ENCODE measurements around the gene PDCD1LG2. TPM values are rescaled to one million over a fixed set of nuclear protein-coding genes. Genes with fewer than 3 reads are reported as not detected.
"Not testable (repeated sequence)": the region's sequence is repeated elsewhere in the genome, so short reads cannot be mapped to it uniquely, and the experiment has no call there.

Gene PDCD1LG2
- total RNA-seq, 1 donor from 2014 or later, result 8.8 TPM

DNA sequence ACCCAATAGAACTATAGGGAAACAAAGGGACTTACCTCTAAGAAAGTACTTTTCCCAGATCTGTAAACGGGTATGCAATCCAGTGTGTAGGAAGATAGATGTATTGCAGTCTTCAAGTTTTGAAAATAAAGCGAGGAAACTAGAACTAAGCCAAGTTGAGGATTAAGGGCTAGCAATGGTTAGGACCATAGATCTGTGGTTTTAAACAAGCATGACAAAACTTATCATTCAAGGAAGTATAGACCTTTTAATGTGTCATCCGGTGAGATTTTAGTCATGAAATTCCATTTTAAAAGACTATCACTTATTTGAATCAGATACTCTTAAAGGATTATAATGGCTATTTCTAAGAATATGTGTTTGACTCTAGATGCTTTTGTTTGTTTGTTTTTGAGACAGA, 39.5 kb upstream of the PDCD1LG2 start:
- FAIRE-seq, result no peak
- Mint-ChIP-seq H3K9me3 (ENCODE audit: unreplicated experiment) (no peaks in the 10 kb centered on the region), H3K27ac (ENCODE audit: unreplicated experiment) (no peak overlapping the region), H3K4me3 (ENCODE audit: unreplicated experiment) (no peak overlapping the region), H3K4me1 (ENCODE audit: low read depth, unreplicated experiment) (no peaks in the 10 kb centered on the region), H3K36me3 (ENCODE audit: low read depth, unreplicated experiment) (peaks cover 14% of the 10 kb centered on the region), H3K27me3 (ENCODE audit: low read depth, unreplicated experiment) (no peaks in the 10 kb centered on the region)
- H3K27ac ChIP-seq (ENCODE audit: low read depth, low read length), result no peak overlapping the region
- peaks cover 20% of the 10 kb centered on the region for H3K36me3 ChIP-seq (ENCODE audit: insufficient read depth, low read length)
- H3K79me2 ChIP-seq (ENCODE audit: insufficient read depth, low read length), result no peaks in the 10 kb centered on the region
- H3K27me3 ChIP-seq (ENCODE audit: insufficient read depth, low read length), result no peaks in the 10 kb centered on the region
- no peaks in the 10 kb centered on the region for H3K4me1 ChIP-seq (ENCODE audit: insufficient read depth, low read length)
- no peak overlapping the region for H2AFZ ChIP-seq (ENCODE audit: low read depth, low read length)
- no peak overlapping the region for H3K4me3 ChIP-seq (ENCODE audit: insufficient read depth, low read depth, low read length)
- no peak overlapping the region for H3K9ac ChIP-seq (ENCODE audit: low read length)
- no peaks in the 10 kb centered on the region for H3K9me3 ChIP-seq (ENCODE audit: insufficient read depth, low read depth, low read length)
- no peaks in the 10 kb centered on the region for H4K20me1 ChIP-seq (ENCODE audit: insufficient read depth, low read length)
- DNase-seq (ENCODE audit: low read depth), result no peak
- H3K4me2 ChIP-seq (ENCODE audit: low read length), result no peak overlapping the region
- TF ChIP-seq, protein P1, sequence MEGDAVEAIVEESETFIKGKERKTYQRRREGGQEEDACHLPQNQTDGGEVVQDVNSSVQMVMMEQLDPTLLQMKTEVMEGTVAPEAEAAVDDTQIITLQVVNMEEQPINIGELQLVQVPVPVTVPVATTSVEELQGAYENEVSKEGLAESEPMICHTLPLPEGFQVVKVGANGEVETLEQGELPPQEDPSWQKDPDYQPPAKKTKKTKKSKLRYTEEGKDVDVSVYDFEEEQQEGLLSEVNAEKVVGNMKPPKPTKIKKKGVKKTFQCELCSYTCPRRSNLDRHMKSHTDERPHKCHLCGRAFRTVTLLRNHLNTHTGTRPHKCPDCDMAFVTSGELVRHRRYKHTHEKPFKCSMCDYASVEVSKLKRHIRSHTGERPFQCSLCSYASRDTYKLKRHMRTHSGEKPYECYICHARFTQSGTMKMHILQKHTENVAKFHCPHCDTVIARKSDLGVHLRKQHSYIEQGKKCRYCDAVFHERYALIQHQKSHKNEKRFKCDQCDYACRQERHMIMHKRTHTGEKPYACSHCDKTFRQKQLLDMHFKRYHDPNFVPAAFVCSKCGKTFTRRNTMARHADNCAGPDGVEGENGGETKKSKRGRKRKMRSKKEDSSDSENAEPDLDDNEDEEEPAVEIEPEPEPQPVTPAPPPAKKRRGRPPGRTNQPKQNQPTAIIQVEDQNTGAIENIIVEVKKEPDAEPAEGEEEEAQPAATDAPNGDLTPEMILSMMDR (IDR thresholded peaks at IDR 0.05; ENCODE audit: insufficient read depth, low read depth, low read length), result no peak
- no peak for TF ChIP-seq EZH2 (IDR thresholded peaks at IDR 0.05; ENCODE audit: insufficient read depth, low read length)

DNA sequence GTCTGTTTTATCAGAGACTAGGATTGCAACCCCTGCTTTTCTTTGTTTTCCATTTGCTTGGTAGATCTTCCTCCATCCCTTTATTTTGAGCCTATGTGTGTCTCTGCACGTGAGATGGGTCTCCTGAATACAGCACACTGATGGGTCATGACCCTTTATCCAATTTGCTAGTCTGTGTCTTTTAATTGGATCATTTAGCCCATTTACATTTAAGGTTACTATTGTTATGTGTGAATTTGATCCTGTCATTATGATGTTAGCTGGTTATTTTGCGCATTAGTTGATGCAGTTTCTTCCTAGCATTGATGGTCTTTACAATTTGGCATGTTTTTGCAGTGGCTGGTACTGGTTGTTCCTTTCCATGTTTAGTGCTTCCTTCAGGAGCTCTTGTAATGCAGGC, 34.7 kb upstream of the PDCD1LG2 start:
- H3K4me3 Mint-ChIP-seq (ENCODE audit: unreplicated experiment), result not testable (repeated sequence)

DNA sequence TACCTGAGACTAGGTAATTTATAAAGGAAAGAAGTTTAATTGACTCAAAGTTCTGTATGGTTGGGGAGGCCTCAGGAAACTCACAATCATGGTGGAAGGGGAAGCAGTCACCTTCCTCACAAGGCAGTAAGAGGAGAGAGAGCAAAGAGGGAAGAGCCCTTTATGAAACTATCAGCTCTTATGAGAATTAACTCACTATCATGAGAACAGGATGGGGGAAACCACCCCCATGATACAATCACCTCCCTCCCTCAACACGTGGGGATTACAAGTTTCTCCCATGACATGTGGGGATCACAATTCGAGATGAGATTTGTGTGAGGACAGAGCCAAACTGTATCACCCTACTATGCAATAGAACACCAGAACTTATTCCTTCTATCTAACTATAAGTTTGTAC, 32.1 kb upstream of the PDCD1LG2 start:
- no peaks in the 10 kb centered on the region for H3K9me3 ChIP-seq (ENCODE audit: insufficient read depth, low read depth, low read length)
- no peaks in the 10 kb centered on the region for H3K27me3 Mint-ChIP-seq (ENCODE audit: low read depth, unreplicated experiment)
- FAIRE-seq (no peak), DNase-seq (ENCODE audit: low read depth) (no peak)
- H3K9me3 Mint-ChIP-seq (ENCODE audit: unreplicated experiment), result peaks cover 4% of the 10 kb centered on the region
- H3K9ac ChIP-seq (ENCODE audit: low read length), result no peak overlapping the region
- H3K4me3 Mint-ChIP-seq (ENCODE audit: unreplicated experiment), result no peak overlapping the region
- H3K4me3 ChIP-seq (ENCODE audit: insufficient read depth, low read depth, low read length), result no peak overlapping the region
- no peaks in the 10 kb centered on the region for H3K27me3 ChIP-seq (ENCODE audit: insufficient read depth, low read length)
- H2AFZ ChIP-seq (ENCODE audit: low read depth, low read length), result no peak overlapping the region
- H3K27ac Mint-ChIP-seq (ENCODE audit: unreplicated experiment), result no peak overlapping the region
- TF ChIP-seq, protein P1 (IDR thresholded peaks at IDR 0.05; ENCODE audit: insufficient read depth, low read depth, low read length), result no peak
- TF ChIP-seq EZH2 (IDR thresholded peaks at IDR 0.05; ENCODE audit: insufficient read depth, low read length), result no peak
- no peaks in the 10 kb centered on the region for H3K4me1 ChIP-seq (ENCODE audit: insufficient read depth, low read length)
- no peak overlapping the region for H3K4me2 ChIP-seq (ENCODE audit: low read length)
- H3K4me1 Mint-ChIP-seq (ENCODE audit: low read depth, unreplicated experiment), result no peaks in the 10 kb centered on the region
- H4K20me1 ChIP-seq (ENCODE audit: insufficient read depth, low read length), result no peaks in the 10 kb centered on the region
- no peaks in the 10 kb centered on the region for H3K36me3 Mint-ChIP-seq (ENCODE audit: low read depth, unreplicated experiment)
- H3K27ac ChIP-seq (ENCODE audit: low read depth, low read length), result no peak overlapping the region
- no peaks in the 10 kb centered on the region for H3K79me2 ChIP-seq (ENCODE audit: insufficient read depth, low read length)
- H3K36me3 ChIP-seq (ENCODE audit: insufficient read depth, low read length), result no peaks in the 10 kb centered on the region

More for the DNA sequence above, 34.7 kb upstream of the PDCD1LG2 start:
- H3K4me3 ChIP-seq (ENCODE audit: insufficient read depth, low read depth, low read length); H3K4me1 Mint-ChIP-seq (ENCODE audit: low read depth, unreplicated experiment); H3K9ac ChIP-seq (ENCODE audit: low read length); DNase-seq (ENCODE audit: low read depth); H3K27me3 ChIP-seq (ENCODE audit: insufficient read depth, low read length); H2AFZ ChIP-seq (ENCODE audit: low read depth, low read length); H3K27me3 Mint-ChIP-seq (ENCODE audit: low read depth, unreplicated experiment); H3K79me2 ChIP-seq (ENCODE audit: insufficient read depth, low read length); H3K36me3 Mint-ChIP-seq (ENCODE audit: low read depth, unreplicated experiment); FAIRE-seq; H3K9me3 ChIP-seq (ENCODE audit: insufficient read depth, low read depth, low read length); H3K4me1 ChIP-seq (ENCODE audit: insufficient read depth, low read length); H3K4me2 ChIP-seq (ENCODE audit: low read length); H4K20me1 ChIP-seq (ENCODE audit: insufficient read depth, low read length); H3K9me3 Mint-ChIP-seq (ENCODE audit: unreplicated experiment); H3K36me3 ChIP-seq (ENCODE audit: insufficient read depth, low read length); H3K27ac ChIP-seq (ENCODE audit: low read depth, low read length); H3K27ac Mint-ChIP-seq (ENCODE audit: unreplicated experiment): not testable (repeated sequence)

Data from astrocyte (in vitro differentiated cells and primary cell).